NCI-H774 (cell line): ENCODE results near the gene USP6NL.

Experiments used
- DNase-seq: peaks from one replicate; lab custom pipeline; 2025; lab: John Stamatoyannopoulos, UW

Gene USP6NL

GRCh38 chr10:11616021-11616420 lies 4.6 kb upstream of the USP6NL start:
- DNase-seq: no peak

GRCh38 chr10:11615396-11615795 lies 3.9 kb upstream of the USP6NL start:
- DNase-seq: no peak

DNA sequence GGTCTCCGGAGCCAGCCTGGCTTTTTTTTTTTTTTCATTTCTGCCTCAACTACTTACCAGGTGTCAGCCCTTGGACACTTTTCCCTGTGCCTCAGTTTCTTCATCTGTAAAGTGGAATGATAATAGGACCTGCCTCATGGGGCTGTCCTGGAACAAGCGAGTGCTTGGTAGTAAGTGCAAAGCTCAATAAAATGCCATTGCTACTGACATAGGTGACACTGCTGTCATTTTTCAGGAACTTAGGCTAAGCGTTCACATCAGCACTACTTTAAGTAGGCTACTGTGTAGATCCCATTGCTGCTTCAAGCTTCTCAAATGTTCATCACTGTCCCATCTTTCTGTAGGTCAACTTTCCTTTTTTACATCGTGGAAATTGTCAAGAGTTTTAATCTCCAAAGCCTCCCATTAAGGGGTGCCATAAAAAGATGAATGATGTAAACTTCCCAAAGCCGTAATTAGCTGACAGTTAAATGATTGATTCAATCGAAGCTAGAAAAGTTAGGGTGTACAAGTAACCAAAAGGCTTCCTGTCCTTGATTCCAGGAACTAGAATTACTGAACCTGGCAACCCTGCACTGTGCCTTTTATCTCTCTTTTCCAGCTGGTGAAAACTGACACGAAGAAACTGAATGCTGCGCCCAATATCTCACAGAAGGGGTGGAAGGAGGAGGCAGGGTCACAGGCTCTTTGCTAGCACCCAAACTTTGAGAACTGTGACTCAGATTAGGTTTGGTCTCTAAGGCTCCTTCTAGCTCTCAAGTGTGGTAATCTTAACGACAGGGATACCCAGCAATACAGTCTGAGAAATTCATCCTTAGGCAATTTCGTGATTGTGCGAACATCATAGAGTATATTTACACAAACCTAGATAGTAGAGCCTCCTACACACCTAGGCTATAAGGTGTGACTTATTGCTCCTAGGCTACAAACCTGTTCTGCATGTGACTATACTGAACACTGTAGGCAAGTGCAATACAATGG lies 861 bp upstream of the USP6NL start:
- no peak for DNase-seq

DNA sequence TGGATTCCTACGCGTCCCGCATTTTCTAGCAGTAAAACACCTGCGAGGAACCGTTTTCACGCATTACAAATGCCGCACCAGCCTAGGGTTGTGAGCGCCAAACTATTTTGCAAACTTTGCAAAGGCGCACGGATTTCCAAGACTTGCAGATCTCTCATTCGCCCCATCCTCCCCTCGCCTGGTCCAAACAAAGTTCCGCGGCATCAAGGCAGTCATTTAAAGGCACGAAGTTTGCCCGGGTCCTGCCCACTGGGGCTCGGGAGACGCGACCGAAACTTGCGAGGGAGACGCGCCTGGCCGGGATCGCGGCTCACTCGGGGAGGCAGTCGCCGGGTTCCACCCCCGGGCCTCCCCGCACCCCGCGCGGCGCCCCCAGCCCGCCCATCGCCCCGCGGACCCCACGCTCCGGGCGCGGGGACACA lies 613 bp downstream of the USP6NL start:
- no peak for DNase-seq

GRCh38 chr10:11610166-11610825 lies 1.2 kb downstream of the USP6NL start:
- DNase-seq: no peak

GRCh38 chr10:11609492-11610093 lies 1.9 kb downstream of the USP6NL start:
- no peak for DNase-seq

DNA sequence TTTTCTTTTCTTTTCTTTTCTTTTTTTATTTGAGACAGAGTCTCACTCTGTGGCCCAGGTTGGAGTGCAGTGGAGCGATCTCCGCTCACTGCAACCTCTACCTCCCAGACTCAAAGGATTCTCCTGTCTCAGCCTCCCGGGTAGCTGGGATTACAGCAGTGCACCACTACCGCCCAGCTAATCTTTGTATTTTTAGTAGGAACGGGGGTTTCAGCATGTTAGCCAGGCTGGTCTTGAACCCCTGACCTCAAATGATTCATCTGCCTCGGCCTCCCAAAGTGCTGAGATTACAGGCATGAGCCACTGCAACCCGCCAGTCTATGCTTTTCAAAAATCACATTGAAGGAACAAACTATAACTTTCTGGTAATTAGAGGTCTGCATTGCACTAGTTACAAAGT lies 2.4 kb downstream of the USP6NL start:
- DNase-seq: no peak

GRCh38 chr10:11608159-11609013 lies 3.1 kb downstream of the USP6NL start:
- no peak for DNase-seq

GRCh38 chr10:11605807-11606408 lies 5.5 kb downstream of the USP6NL start:
- DNase-seq: no peak

- no peak for DNase-seq
Measured at GRCh38 chr10:11604865-11605650, 6.4 kb downstream of the USP6NL start.

- no peak for DNase-seq
Measured at GRCh38 chr10:11603741-11604140, 7.7 kb downstream of the USP6NL start.

GRCh38 chr10:11602919-11603523 lies 8.4 kb downstream of the USP6NL start:
- peak; percentile 25 for DNase-seq

DNA sequence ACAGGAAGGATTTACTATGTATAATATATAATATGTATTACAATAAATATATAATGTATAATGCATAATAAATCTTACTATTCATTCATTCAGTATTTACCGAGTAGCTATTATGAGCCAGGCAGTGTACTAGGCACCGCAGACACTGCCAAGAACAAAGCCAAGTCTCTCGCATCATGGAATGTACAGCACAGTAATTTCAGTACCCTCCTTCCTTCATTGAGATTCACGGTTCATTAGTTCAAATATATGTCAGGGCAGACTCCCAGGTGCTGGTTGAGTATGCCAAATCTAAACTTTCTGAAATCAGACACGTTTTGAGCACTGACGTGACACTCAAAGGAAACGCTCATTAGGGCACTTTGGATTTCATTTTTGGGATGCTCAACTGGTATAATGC lies 9.1 kb downstream of the USP6NL start:
- no peak for DNase-seq

- DNase-seq: no peak
Measured at GRCh38 chr10:11601670-11602069, 9.8 kb downstream of the USP6NL start.

GRCh38 chr10:11600280-11600679 lies 11.2 kb downstream of the USP6NL start:
- no peak for DNase-seq

- no peak for DNase-seq
Measured at GRCh38 chr10:11598712-11599397, 12.6 kb downstream of the USP6NL start.

GRCh38 chr10:11597470-11597869 lies 14.0 kb downstream of the USP6NL start:
- no peak for DNase-seq

- no peak for DNase-seq
Measured at GRCh38 chr10:11595395-11595692, 16.1 kb downstream of the USP6NL start.

GRCh38 chr10:11594589-11595394 lies 16.7 kb downstream of the USP6NL start:
- DNase-seq: no peak
